Ishikawa (cell line): ENCODE measurements around the gene DLX1.

ENCODE experiments used
- CEBPB ChIP-seq: IDR thresholded peaks from 2 replicates; pipeline ENCODE4 v1.6.1; 2012
- CREB1 ChIP-seq: IDR thresholded peaks from 2 replicates; pipeline ENCODE4 v1.6.1; 2012; ENCODE audit warnings: low read depth
- EGR1 ChIP-seq: IDR thresholded peaks from 2 replicates; pipeline ENCODE4 v1.6.1; 2012
- EP300 ChIP-seq: IDR thresholded peaks from 2 replicates; pipeline ENCODE4 v1.6.1; 2012; ENCODE audit warnings: borderline replicate concordance
- FOXM1 ChIP-seq: IDR thresholded peaks from 2 replicates; pipeline ENCODE4 v1.6.1; 2012; ENCODE audit warnings: low read depth, borderline replicate concordance
- MAX ChIP-seq: IDR thresholded peaks from 2 replicates; pipeline ENCODE4 v1.6.1; 2012
- NFIC ChIP-seq: IDR thresholded peaks from 2 replicates; pipeline ENCODE4 v1.6.1; 2012
- RAD21 ChIP-seq: IDR thresholded peaks from 2 replicates; pipeline ENCODE4 v1.6.1; 2012; ENCODE audit warnings: low read depth
- TAF1 ChIP-seq: IDR thresholded peaks from 2 replicates; pipeline ENCODE4 v1.6.1; 2012; ENCODE audit warnings: low read depth, mild to moderate bottlenecking
- TCF12 ChIP-seq: IDR thresholded peaks from 2 replicates; pipeline ENCODE4 v1.6.1; 2012; ENCODE audit warnings: low read depth
- TEAD4 ChIP-seq: IDR thresholded peaks from 2 replicates; pipeline ENCODE4 v1.6.1; 2012
- YY1 ChIP-seq: IDR thresholded peaks from 2 replicates; pipeline ENCODE4 v1.6.1; 2012; ENCODE audit warnings: low read depth
- ZBTB7A ChIP-seq: IDR thresholded peaks from 2 replicates; pipeline ENCODE4 v1.6.1; 2012; ENCODE audit warnings: low read depth
- TF ChIP-seq, protein P1 (sequence below): IDR thresholded peaks from 2 replicates; pipeline ENCODE4 v1.6.1; 2012; ENCODE audit warnings: low read depth, mild to moderate bottlenecking
- TF ChIP-seq, protein P2 (sequence below): IDR thresholded peaks from 2 replicates; pipeline ENCODE4 v1.6.1; 2012

The DLX1 gene

DNA sequence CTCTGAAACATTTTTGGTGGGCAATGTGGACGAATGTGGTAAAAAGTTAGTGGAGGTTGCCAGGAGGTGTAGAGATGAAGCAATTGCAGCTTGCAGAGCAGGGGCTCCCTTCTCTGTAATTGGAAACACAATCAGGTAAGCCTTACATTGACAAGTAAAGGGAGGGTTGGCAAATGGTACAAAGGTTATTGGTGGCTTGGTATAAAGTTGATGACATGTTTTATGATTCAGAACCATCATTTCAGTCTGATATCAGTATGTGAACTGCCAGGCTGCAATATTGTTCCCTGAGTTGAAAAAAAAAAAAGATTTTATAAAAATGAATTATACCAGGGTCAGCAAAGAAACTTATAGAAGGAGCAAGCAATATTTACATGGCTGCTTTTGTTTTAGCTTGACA, 14.4 kb upstream of the DLX1 start:
- TF ChIP-seq RAD21: no peak
- TF ChIP-seq EP300: no peak
- TF ChIP-seq MAX: no peak
- TF ChIP-seq FOXM1: no peak

DNA sequence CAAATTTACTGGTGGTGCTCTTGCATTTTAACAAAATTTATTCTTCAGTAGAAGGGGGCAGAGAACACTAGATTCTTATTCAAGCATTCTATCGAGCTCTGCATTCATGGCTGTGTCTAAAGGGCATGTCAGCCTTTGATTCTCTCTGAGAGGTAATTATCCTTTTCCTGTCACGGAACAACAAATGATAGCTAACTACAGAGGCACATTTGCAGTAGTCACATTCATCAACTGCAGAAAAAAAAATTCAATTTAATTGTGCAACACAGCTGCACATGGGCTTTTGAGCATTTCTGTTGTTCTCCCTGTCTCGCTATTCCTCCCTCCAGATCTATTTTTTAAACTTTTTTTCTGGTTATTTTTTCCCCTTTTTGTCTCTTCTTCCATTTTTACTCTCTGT, 13.0 kb upstream of the DLX1 start:
- TF ChIP-seq CEBPB: no peak
- no peak for TF ChIP-seq NFIC
- TF ChIP-seq YY1: no peak
- no peak for TF ChIP-seq FOXM1
- no peak for TF ChIP-seq ZBTB7A
- TF ChIP-seq RAD21: no peak
- no peak for TF ChIP-seq TCF12
- TF ChIP-seq, protein P1, sequence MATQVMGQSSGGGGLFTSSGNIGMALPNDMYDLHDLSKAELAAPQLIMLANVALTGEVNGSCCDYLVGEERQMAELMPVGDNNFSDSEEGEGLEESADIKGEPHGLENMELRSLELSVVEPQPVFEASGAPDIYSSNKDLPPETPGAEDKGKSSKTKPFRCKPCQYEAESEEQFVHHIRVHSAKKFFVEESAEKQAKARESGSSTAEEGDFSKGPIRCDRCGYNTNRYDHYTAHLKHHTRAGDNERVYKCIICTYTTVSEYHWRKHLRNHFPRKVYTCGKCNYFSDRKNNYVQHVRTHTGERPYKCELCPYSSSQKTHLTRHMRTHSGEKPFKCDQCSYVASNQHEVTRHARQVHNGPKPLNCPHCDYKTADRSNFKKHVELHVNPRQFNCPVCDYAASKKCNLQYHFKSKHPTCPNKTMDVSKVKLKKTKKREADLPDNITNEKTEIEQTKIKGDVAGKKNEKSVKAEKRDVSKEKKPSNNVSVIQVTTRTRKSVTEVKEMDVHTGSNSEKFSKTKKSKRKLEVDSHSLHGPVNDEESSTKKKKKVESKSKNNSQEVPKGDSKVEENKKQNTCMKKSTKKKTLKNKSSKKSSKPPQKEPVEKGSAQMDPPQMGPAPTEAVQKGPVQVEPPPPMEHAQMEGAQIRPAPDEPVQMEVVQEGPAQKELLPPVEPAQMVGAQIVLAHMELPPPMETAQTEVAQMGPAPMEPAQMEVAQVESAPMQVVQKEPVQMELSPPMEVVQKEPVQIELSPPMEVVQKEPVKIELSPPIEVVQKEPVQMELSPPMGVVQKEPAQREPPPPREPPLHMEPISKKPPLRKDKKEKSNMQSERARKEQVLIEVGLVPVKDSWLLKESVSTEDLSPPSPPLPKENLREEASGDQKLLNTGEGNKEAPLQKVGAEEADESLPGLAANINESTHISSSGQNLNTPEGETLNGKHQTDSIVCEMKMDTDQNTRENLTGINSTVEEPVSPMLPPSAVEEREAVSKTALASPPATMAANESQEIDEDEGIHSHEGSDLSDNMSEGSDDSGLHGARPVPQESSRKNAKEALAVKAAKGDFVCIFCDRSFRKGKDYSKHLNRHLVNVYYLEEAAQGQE: no peak
- TF ChIP-seq EGR1: no peak
- no peak for TF ChIP-seq CREB1

DNA sequence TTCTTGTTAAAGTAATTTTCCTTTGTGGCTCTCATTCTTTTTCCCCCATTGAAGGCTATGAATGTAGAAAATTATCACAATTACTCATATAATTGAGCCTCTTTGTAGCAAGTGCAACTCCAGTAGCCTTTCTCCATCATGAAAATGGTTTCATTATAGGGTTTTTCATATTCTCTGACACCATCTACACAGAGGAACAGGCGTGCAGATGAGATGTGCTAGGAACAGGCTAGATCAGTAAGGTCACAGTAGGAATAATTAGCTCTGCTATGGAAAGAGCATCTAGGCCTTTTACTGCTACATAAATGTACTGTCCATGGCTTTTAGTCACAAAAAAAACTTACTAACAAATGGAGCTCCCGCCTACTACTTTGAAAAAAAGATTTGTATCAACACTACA, 12.6 kb upstream of the DLX1 start:
- TF ChIP-seq, protein P1: no peak
- TF ChIP-seq NFIC (no peak), EP300 (no peak), TAF1 (no peak), TEAD4 (no peak), TCF12 (no peak), RAD21 (no peak), YY1 (no peak), EGR1 (no peak), MAX (no peak)
- TF ChIP-seq, protein P2, sequence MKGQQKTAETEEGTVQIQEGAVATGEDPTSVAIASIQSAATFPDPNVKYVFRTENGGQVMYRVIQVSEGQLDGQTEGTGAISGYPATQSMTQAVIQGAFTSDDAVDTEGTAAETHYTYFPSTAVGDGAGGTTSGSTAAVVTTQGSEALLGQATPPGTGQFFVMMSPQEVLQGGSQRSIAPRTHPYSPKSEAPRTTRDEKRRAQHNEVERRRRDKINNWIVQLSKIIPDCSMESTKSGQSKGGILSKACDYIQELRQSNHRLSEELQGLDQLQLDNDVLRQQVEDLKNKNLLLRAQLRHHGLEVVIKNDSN: no peak

- no peak for TF ChIP-seq YY1
- TF ChIP-seq EGR1: no peak
- TF ChIP-seq, protein P1: no peak
- TF ChIP-seq RAD21: no peak
- TF ChIP-seq TEAD4: no peak
- no peak for TF ChIP-seq EP300
- TF ChIP-seq, protein P2: no peak
- no peak for TF ChIP-seq ZBTB7A
- no peak for TF ChIP-seq TCF12
Measured at GRCh38 chr2:172073518-172073917, 11.8 kb upstream of the DLX1 start.

- TF ChIP-seq EP300 (no peak), TAF1 (no peak), FOXM1 (no peak), CEBPB (no peak), RAD21 (no peak), EGR1 (no peak), ZBTB7A (no peak), MAX (no peak), NFIC (no peak)
- TF ChIP-seq, protein P1: no peak
- TF ChIP-seq, protein P2: no peak
Measured at GRCh38 chr2:172074254-172074653, 11.1 kb upstream of the DLX1 start.
